ENCODE measurements around the gene XXYLT1. TPM values are rescaled to one million over a fixed set of nuclear protein-coding genes. Genes with fewer than 3 reads are reported as not detected.

The XXYLT1 gene
- total and polyA plus RNA-seq, 10 donors = 2.7 to 22.3 (median 9.5) TPM

GRCh38 chr3:195270079-195270816 lies 711 bp downstream of the XXYLT1 start:
- WGBS, 5 donors = 0 to 7% (median 0%) methylated on average over 17 to 52 of the region's 52 CpGs
- peaks cover 0 to 26% (median 5%) of the 10 kb centered on the region in 6 donors for H3K36me3 ChIP-seq
- TF ChIP-seq POLR2A (IDR thresholded peaks at IDR 0.05) = no peak
- TF ChIP-seq CTCF (IDR thresholded peaks at IDR 0.05 in 8 of 11, conservative IDR thresholded peaks at IDR 0.05 in 3 of 11) = no peak
- H3K27me3 ChIP-seq (replicated peaks in 1 of 7) = no peaks in the 10 kb centered on the region
- H3K9me3 ChIP-seq = no peaks in the 10 kb centered on the region
- intact Hi-C loops (cut with DNase I; ENCODE audit: low total_unique reads) = loop anchor here (2.0 kb wide), 1 partner anchor 253 kb away; no protein-coding TSS in a partner anchor
- peaks cover 4 to 40% (median 30%) of the 10 kb centered on the region in 6 donors for H3K4me1 ChIP-seq
- no peak for DNase-seq
- peak overlapping the region; percentile 90 to 100 (median 94) for H3K4me3 ChIP-seq
- H3K27ac ChIP-seq = peak overlapping the region; percentile 74 to 93 (median 89)

- no peaks in the 10 kb centered on the region for H3K9me3 ChIP-seq
- peak overlapping the region; percentile 90 to 100 (median 94) for H3K4me3 ChIP-seq
- 67 to 76% (median 71%) methylated on average over 5 of the region's 5 CpGs for WGBS, 5 donors
- no peak for TF ChIP-seq POLR2AphosphoS5 (IDR thresholded peaks at IDR 0.05)
- TF ChIP-seq POLR2A (IDR thresholded peaks at IDR 0.05) = no peak
- no peak for TF ChIP-seq CTCF (IDR thresholded peaks at IDR 0.05 in 8 of 11, conservative IDR thresholded peaks at IDR 0.05 in 3 of 11)
- H3K36me3 ChIP-seq = peaks cover 0 to 28% (median 5%) of the 10 kb centered on the region in 6 donors
- DNase-seq = peak; percentile 73
- peak overlapping the region in 5 of 8 donors; percentile 88 to 93 (median 92) for H3K27ac ChIP-seq
- intact Hi-C loops (cut with DNase I; ENCODE audit: low total_unique reads) = loop anchor here (2.0 kb wide), 1 partner anchor 253 kb away; no protein-coding TSS in a partner anchor
- H3K27me3 ChIP-seq (replicated peaks in 1 of 7) = no peaks in the 10 kb centered on the region
- peaks cover 4 to 42% (median 30%) of the 10 kb centered on the region in 6 donors for H3K4me1 ChIP-seq
Observed at GRCh38 chr3:195269375-195270078, 1.4 kb downstream of the XXYLT1 start.

- no peak overlapping the region for H3K4me3 ChIP-seq
- peaks cover 4 to 50% (median 30%) of the 10 kb centered on the region in 6 donors for H3K4me1 ChIP-seq
- 87 to 95% (median 93%) methylated on average over 11 of the region's 11 CpGs for WGBS, 5 donors
- H3K9me3 ChIP-seq = no peaks in the 10 kb centered on the region
- no peak overlapping the region for H3K27ac ChIP-seq
- intact Hi-C loops (cut with DNase I; ENCODE audit: low total_unique reads) = no loop called here
- peaks cover 0 to 28% (median 5%) of the 10 kb centered on the region in 6 donors for H3K36me3 ChIP-seq
- no peak for DNase-seq
- TF ChIP-seq POLR2A (IDR thresholded peaks at IDR 0.05) (no peak), CTCF (IDR thresholded peaks at IDR 0.05 in 8 of 11, conservative IDR thresholded peaks at IDR 0.05 in 3 of 11) (no peak), POLR2AphosphoS5 (IDR thresholded peaks at IDR 0.05) (no peak)
- no peaks in the 10 kb centered on the region for H3K27me3 ChIP-seq (replicated peaks in 1 of 7)
Observed at GRCh38 chr3:195268576-195269309, 2.2 kb downstream of the XXYLT1 start.

Data from spleen (tissue), 11 donors.